ENCODE results near the gene VIPAS39.

Gene VIPAS39

GRCh38 chr14:77376771-77377501, 80.5 kb downstream of the VIPAS39 start, which contains the start of the genes SAMD15 and TMED8:
Gene SAMD15 (plus strand): TSS chr14:77377379. CDS start chr14:77377419, 40 bp downstream.
Gene TMED8 (minus strand): TSS chr14:77377094. CDS start chr14:77377053, 41 bp downstream.
- TF ChIP-seq, protein P1, sequence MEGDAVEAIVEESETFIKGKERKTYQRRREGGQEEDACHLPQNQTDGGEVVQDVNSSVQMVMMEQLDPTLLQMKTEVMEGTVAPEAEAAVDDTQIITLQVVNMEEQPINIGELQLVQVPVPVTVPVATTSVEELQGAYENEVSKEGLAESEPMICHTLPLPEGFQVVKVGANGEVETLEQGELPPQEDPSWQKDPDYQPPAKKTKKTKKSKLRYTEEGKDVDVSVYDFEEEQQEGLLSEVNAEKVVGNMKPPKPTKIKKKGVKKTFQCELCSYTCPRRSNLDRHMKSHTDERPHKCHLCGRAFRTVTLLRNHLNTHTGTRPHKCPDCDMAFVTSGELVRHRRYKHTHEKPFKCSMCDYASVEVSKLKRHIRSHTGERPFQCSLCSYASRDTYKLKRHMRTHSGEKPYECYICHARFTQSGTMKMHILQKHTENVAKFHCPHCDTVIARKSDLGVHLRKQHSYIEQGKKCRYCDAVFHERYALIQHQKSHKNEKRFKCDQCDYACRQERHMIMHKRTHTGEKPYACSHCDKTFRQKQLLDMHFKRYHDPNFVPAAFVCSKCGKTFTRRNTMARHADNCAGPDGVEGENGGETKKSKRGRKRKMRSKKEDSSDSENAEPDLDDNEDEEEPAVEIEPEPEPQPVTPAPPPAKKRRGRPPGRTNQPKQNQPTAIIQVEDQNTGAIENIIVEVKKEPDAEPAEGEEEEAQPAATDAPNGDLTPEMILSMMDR (conservative IDR thresholded peaks at IDR 0.05; ENCODE audit: low read depth, low read length): peak; percentile 29
- peak within 1 kb of the TSS; percentile 97 for H3K4me3 ChIP-seq (ENCODE audit: low read depth, low read length)
- DNase-seq (ENCODE audit: low read depth): peak; percentile 87

Measured in choroid plexus epithelial cell (primary cell).